Activated CD8-positive, alpha-beta T cell treated with anti-CD3 and anti-CD28 coated beads for 36 hours (primary cell): ENCODE data around the gene OR10W1. TPM values are rescaled to one million over a fixed set of nuclear protein-coding genes. Genes with fewer than 3 reads are reported as not detected.

ENCODE experiments used
- ATAC-seq: fragments of 200-7000 bp; cut with Tn5 transposase; one replicate; pipeline ENCODE4 v1.10.0; 2021; ENCODE audit warnings: mild to moderate bottlenecking, moderate library complexity
- CTCF ChIA-PET: fragments of 350-600 bp; sonication (Branson Sonifier 250); formaldehyde crosslinking; loops from one replicate; lab custom pipeline; 2021; ENCODE audit warnings: antibody characterized with exemption; lab: Charles Lee
- POLR2A ChIA-PET: fragments of 350-600 bp; sonication (Branson Sonifier 250); formaldehyde crosslinking; loops from one replicate; lab custom pipeline; 2021; ENCODE audit warnings: antibody characterized with exemption; lab: Charles Lee
- DNase-seq: peaks from one replicate; pipeline ENCODE4 v3.0.0-alpha.2; 2020
- H3K27ac Mint-ChIP-seq: one replicate; pipeline ENCODE4 v1.8.0; 2021; ENCODE audit warnings: mild to moderate bottlenecking, mixed read lengths
- H3K27me3 Mint-ChIP-seq: one replicate; pipeline ENCODE4 v1.8.0; 2021; ENCODE audit warnings: mixed read lengths
- H3K36me3 Mint-ChIP-seq: one replicate; pipeline ENCODE4 v1.8.0; 2021; ENCODE audit warnings: low read depth, mixed read lengths
- H3K4me1 Mint-ChIP-seq: one replicate; pipeline ENCODE4 v1.8.0; 2021; ENCODE audit warnings: low read depth, mixed read lengths
- H3K4me3 Mint-ChIP-seq: one replicate; pipeline ENCODE4 v1.8.0; 2021; ENCODE audit warnings: mild to moderate bottlenecking, moderate library complexity, mixed read lengths
- H3K9me3 Mint-ChIP-seq: one replicate; pipeline ENCODE4 v1.8.0; 2021; ENCODE audit warnings: mixed read lengths
- CTCF ChIP-seq: fragments of 200-600 bp; IDR thresholded peaks from one replicate; pipeline ENCODE4 v1.8.0; 2022; ENCODE audit warnings: antibody characterized with exemption, mild to moderate bottlenecking
- intact Hi-C: fragments of 100-400 bp; cut with micrococcal nuclease; formaldehyde crosslinking; loops from one replicate; pipeline ENCODE4 v1.10.0; 2022
- total RNA-seq, 2 experiments: library from RNA; stranded (reverse); gene quantifications; one replicate each; pipeline ENCODE4 v1.2.3, GENCODE V29; 2021

Gene OR10W1
- not detected for total RNA-seq

GRCh38 chr11:58268142-58268541 lies at the start of gene OR10W1:
OR10W1 (minus strand) TSS chr11:58268260; CDS start chr11:58267858, 402 bp downstream.
- Mint-ChIP-seq H3K9me3 (peaks cover 2% of the 10 kb centered on the region), H3K27me3 (peaks cover 5% of the 10 kb centered on the region), H3K4me3 (no peak within 1 kb of the TSS), H3K4me1 (no peaks in the 10 kb centered on the region), H3K27ac (no peak within 1 kb of the TSS), H3K36me3 (no peaks in the 10 kb centered on the region)
- CTCF ChIA-PET, result no interaction called here
- ATAC-seq (no peak), DNase-seq (no peak)
- intact Hi-C loops, result no loop called here
- POLR2A ChIA-PET, result no interaction called here
- no peak for TF ChIP-seq CTCF

- H3K27me3 Mint-ChIP-seq, result peaks cover 18% of the 10 kb centered on the region
- no peak for TF ChIP-seq CTCF
- ChIA-PET CTCF (no interaction called here), POLR2A (interaction anchor here (0.6 kb wide), 1 partner anchor 567 kb away, joined by 3 read pairs; no protein-coding TSS in a partner anchor)
- peaks cover 1% of the 10 kb centered on the region for H3K9me3 Mint-ChIP-seq
- no peak for ATAC-seq
- H3K36me3 Mint-ChIP-seq, result peaks cover 1% of the 10 kb centered on the region
- no peaks in the 10 kb centered on the region for H3K4me1 Mint-ChIP-seq
- no peak for DNase-seq
- H3K27ac Mint-ChIP-seq, result no peak overlapping the region
- intact Hi-C loops, result no loop called here
- H3K4me3 Mint-ChIP-seq, result no peak overlapping the region
These were observed 48.1 kb upstream of the OR10W1 start for GRCh38 chr11:58316142-58316541.

GRCh38 chr11:58301576-58301975 lies 33.5 kb upstream of the OR10W1 start:
- ChIA-PET POLR2A (interaction anchor here (0.6 kb wide), 1 partner anchor 17 kb away, joined by 3 read pairs; no protein-coding TSS in a partner anchor), CTCF (no interaction called here)
- no peak overlapping the region for H3K4me3 Mint-ChIP-seq
- no peak for TF ChIP-seq CTCF
- no peak for ATAC-seq
- no peak for DNase-seq
- no peak overlapping the region for H3K27ac Mint-ChIP-seq
- no peaks in the 10 kb centered on the region for H3K36me3 Mint-ChIP-seq
- intact Hi-C loops, result no loop called here
- no peaks in the 10 kb centered on the region for H3K4me1 Mint-ChIP-seq
- H3K9me3 Mint-ChIP-seq, result no peaks in the 10 kb centered on the region
- no peaks in the 10 kb centered on the region for H3K27me3 Mint-ChIP-seq

- H3K27ac Mint-ChIP-seq, result no peak overlapping the region
- no peaks in the 10 kb centered on the region for H3K9me3 Mint-ChIP-seq
- no peaks in the 10 kb centered on the region for H3K4me1 Mint-ChIP-seq
- H3K36me3 Mint-ChIP-seq, result no peaks in the 10 kb centered on the region
- DNase-seq (no peak), ATAC-seq (no peak)
- ChIA-PET POLR2A (no interaction called here), CTCF (no interaction called here)
- H3K27me3 Mint-ChIP-seq, result peaks cover 2% of the 10 kb centered on the region
- no peak overlapping the region for H3K4me3 Mint-ChIP-seq
- TF ChIP-seq CTCF, result no peak
- intact Hi-C loops, result no loop called here
These were observed 24.0 kb upstream of the OR10W1 start for GRCh38 chr11:58292017-58292416.

- Mint-ChIP-seq H3K36me3 (no peaks in the 10 kb centered on the region), H3K27me3 (peaks cover 3% of the 10 kb centered on the region), H3K4me1 (no peaks in the 10 kb centered on the region), H3K4me3 (no peak overlapping the region), H3K27ac (no peak overlapping the region), H3K9me3 (no peaks in the 10 kb centered on the region)
- intact Hi-C loops, result no loop called here
- no peak for DNase-seq
- ChIA-PET CTCF (no interaction called here), POLR2A (no interaction called here)
- no peak for ATAC-seq
- TF ChIP-seq CTCF, result no peak
These were observed 21.2 kb upstream of the OR10W1 start for GRCh38 chr11:58289266-58289665.
